Liver (tissue), 9 donors: ENCODE measurements around the gene ARHGEF7. TPM values are rescaled to one million over a fixed set of nuclear protein-coding genes. Genes with fewer than 3 reads are reported as not detected.

Experiments used
- DNase-seq: peaks from one replicate; pipeline ENCODE4 v3.0.0-alpha.2; 2017; ENCODE audit warnings: low spot score
- H3K27ac ChIP-seq, 2 donors: one replicate each; pipeline ENCODE4 v1.7.0; 2013; ENCODE audit warnings: inconsistent platforms in 2 of 2, low read length in 2 of 2, control low read depth in 1 of 2, low read depth in 1 of 2, mild to moderate bottlenecking in 1 of 2
- H3K27me3 ChIP-seq, 4 donors: one replicate each; pipeline versions ENCODE4 v1.6.1 to v1.7.0; 2013; ENCODE audit warnings: low read length in 3 of 4, inconsistent platforms in 1 of 4, mild to moderate bottlenecking in 1 of 4, moderate library complexity in 1 of 4; ENCODE audit not compliant: control insufficient read depth in 4 of 4, insufficient read depth in 4 of 4
- H3K36me3 ChIP-seq, 4 donors: one replicate each; pipeline versions ENCODE4 v1.6.1 to v1.7.0; 2013; ENCODE audit warnings: low read length in 3 of 4, mild to moderate bottlenecking in 3 of 4, low read depth in 1 of 4, moderate library complexity in 1 of 4; ENCODE audit not compliant: control insufficient read depth in 4 of 4, insufficient read depth in 3 of 4
- H3K4me1 ChIP-seq, 4 donors: one replicate each; pipeline versions ENCODE4 v1.6.1 to v1.7.0; 2013; ENCODE audit warnings: low read length in 3 of 4, mild to moderate bottlenecking in 3 of 4, moderate library complexity in 1 of 4; ENCODE audit not compliant: control insufficient read depth in 4 of 4, insufficient read depth in 4 of 4
- H3K4me3 ChIP-seq, 3 donors: one replicate each; pipeline versions ENCODE4 v1.6.1 to v1.7.0; 2013; ENCODE audit warnings: low read length in 3 of 3, control low read depth in 1 of 3, low read depth in 1 of 3, mild to moderate bottlenecking in 1 of 3
- H3K9ac ChIP-seq, 2 donors: one replicate each; pipeline ENCODE4 v1.7.0; 2013; ENCODE audit warnings: low read length in 2 of 2, mild to moderate bottlenecking in 2 of 2, moderate library complexity in 2 of 2, control low read depth in 1 of 2, low read depth in 1 of 2
- H3K9me3 ChIP-seq, 4 donors: one replicate each; pipeline versions ENCODE4 v1.6.1 to v1.7.0; 2013; ENCODE audit warnings: low read length in 3 of 4; ENCODE audit not compliant: control insufficient read depth in 4 of 4
- CTCF ChIP-seq: fragments of 150-350 bp; IDR thresholded peaks from 2 replicates; pipeline ENCODE4 v1.5.1; 2017; ENCODE audit warnings: improper control_type of control experiment, low read depth, low read length; ENCODE audit not compliant: missing input control
- EGR1 ChIP-seq, 2 donors: IDR thresholded peaks; 2 replicates each; pipeline ENCODE4 v1.6.1; 2016 to 2018; ENCODE audit warnings: antibody characterized with exemption in 2 of 2, low read depth in 2 of 2
- JUND ChIP-seq, 2 donors: IDR thresholded peaks; 2 replicates each; pipeline ENCODE4 v1.6.1; 2016; ENCODE audit warnings: antibody characterized with exemption in 2 of 2
- MAX ChIP-seq: IDR thresholded peaks from 2 replicates; pipeline ENCODE4 v1.6.1; 2016; ENCODE audit warnings: antibody characterized with exemption
- REST ChIP-seq: IDR thresholded peaks from 2 replicates; pipeline ENCODE4 v1.6.1; 2016; ENCODE audit warnings: antibody characterized with exemption, mild to moderate bottlenecking
- RXRA ChIP-seq, 2 donors: IDR thresholded peaks; 2 replicates each; pipeline ENCODE4 v1.6.1; 2017 to 2018; ENCODE audit warnings: antibody characterized with exemption in 2 of 2, mild to moderate bottlenecking in 1 of 2
- SP1 ChIP-seq: IDR thresholded peaks from 2 replicates; pipeline ENCODE4 v1.6.1; 2018; ENCODE audit warnings: antibody characterized with exemption, mild to moderate bottlenecking
- WGBS: extraction: QIAGEN DNeasy Blood & Tissue Kit; methylation state at CpG from one replicate; pipeline ENCODE4 v1.1.7; 2013; 5-methylcytosine and 5-hydroxymethylcytosine counted together
- polyA plus RNA-seq, 2 donors: library from polyadenylated mRNA; stranded (reverse) in 1 of 2; unstranded in 1 of 2; fragments of 200-250 nt in 1 of 2; fragments of >200 nt in 1 of 2; fragmentation: Nextera tagmentation in 1 of 2; extraction: Ambion mirVana in 1 of 2; gene quantifications; one replicate each; pipeline versions ENCODE4 v1.2.1 to v1.2.3, GENCODE V29; 2013 to 2015
- total RNA-seq, 2 donors: library from RNA; depleted of rRNA; stranded (reverse); fragments of >200 nt; gene quantifications; one replicate each; pipeline ENCODE4 v1.2.3, GENCODE V29; 2014
- donor health status: healthy.
- donor health status: healthy.
- donor health status: healthy.
- donor health status: healthy.
- donor health status: healthy.

ARHGEF7 gene
- total and polyA plus RNA-seq, 4 donors = 10.3 to 37.5 (median 20.1) TPM

- no peak for TF ChIP-seq REST
- no peak for TF ChIP-seq SP1
These were observed 38.7 kb upstream of the ARHGEF7 start (continued) for GRCh38 chr13:111076155-111077013.

- no peak for TF ChIP-seq REST
- TF ChIP-seq RXRA (IDR thresholded peaks at IDR 0.05) = no peak
- Histone ChIP-seq H3K36me3 (no peaks in the 10 kb centered on the region), H3K9me3 (peaks cover 0 to 2% (median 1%) of the 10 kb centered on the region in 4 donors), H3K9ac (no peak overlapping the region), H3K27me3 (no peaks in the 10 kb centered on the region), H3K4me1 (no peaks in the 10 kb centered on the region), H3K4me3 (no peak overlapping the region), H3K27ac (no peak overlapping the region)
- DNase-seq = no peak
- 91% methylated on average over 12 of the region's 12 CpGs for WGBS
These were observed 35.7 kb upstream of the ARHGEF7 start for GRCh38 chr13:111079375-111079774.

GRCh38 chr13:111080642-111081041 lies 34.5 kb upstream of the ARHGEF7 start:
- no peak overlapping the region for H3K27ac ChIP-seq
- TF ChIP-seq CTCF = no peak
- TF ChIP-seq MAX = no peak
- TF ChIP-seq SP1 = no peak
- no peak for TF ChIP-seq REST
- no peak for TF ChIP-seq EGR1 (IDR thresholded peaks at IDR 0.05; ENCODE audit: low read depth in 2 of 2)
- no peak for TF ChIP-seq JUND (IDR thresholded peaks at IDR 0.05)
- H3K9me3 ChIP-seq = no peaks in the 10 kb centered on the region
- no peak overlapping the region for H3K9ac ChIP-seq
- WGBS = 76% methylated on average over 5 of the region's 5 CpGs
- no peaks in the 10 kb centered on the region for H3K27me3 ChIP-seq
- H3K36me3 ChIP-seq = no peaks in the 10 kb centered on the region
- DNase-seq = no peak
- H3K4me1 ChIP-seq = no peaks in the 10 kb centered on the region
- H3K4me3 ChIP-seq = no peak overlapping the region
